Inflammatory macrophage (primary cell): ENCODE measurements around the gene ZNF674.
"Not testable (repeated sequence)": the region's sequence is repeated elsewhere in the genome, so short reads cannot be mapped to it uniquely, and the experiment has no call there.

Source experiments
- DNase-seq, 2 donors: peaks; one replicate each; pipeline ENCODE4 v3.0.0-alpha.2; 2020 to 2022

The ZNF674 gene

GRCh38 chrX:46569621-46570020, 24.4 kb upstream of the ZNF674 start:
- DNase-seq, result no peak

DNA sequence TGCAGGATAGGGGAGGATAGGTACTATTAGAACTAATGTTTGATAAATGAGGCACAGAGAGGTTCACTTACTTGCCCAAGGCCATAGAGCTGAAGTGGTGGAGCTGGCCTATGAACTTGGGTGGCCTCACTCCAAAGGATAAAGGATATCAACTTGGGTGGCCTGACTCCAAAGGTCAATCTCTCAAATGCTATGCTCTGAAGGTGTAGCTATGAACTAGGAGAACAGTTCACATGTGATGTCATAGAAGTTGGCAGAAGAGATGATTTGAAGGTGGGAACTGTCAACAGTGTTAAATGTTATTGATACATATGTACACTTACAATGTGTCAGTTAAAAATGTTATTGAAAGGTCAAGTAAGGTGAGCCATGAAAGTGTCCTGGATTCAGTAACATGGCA, 22.2 kb upstream of the ZNF674 start:
- no peak for DNase-seq

- DNase-seq, result peak in 1 of 2 donors; percentile 21
These were observed 16.8 kb upstream of the ZNF674 start for GRCh38 chrX:46561824-46562657.

GRCh38 chrX:46559062-46559461, 13.8 kb upstream of the ZNF674 start:
- no peak for DNase-seq

- DNase-seq, result peak; percentile 7 to 67
These were observed 9.7 kb upstream of the ZNF674 start for GRCh38 chrX:46554942-46555341.

DNA sequence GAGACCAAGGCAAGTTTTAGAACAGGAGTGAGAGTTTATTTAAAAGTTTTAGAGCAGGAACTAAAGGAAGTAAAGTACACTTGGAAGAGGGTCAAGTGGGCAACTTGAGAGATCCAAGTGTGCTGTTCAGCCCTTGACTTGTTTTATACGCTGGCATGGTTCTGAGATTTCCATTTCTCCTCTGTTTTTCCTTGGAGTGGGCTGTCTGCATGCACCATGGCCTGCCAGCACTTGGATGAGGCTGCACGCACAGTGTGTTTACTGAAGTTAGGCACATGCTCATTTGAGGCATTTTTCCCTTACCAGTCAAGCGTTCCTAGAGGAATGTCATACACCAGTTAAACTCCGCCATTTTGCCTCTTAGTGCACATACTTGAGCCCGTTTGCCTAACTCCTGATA, 8.7 kb upstream of the ZNF674 start:
- no peak for DNase-seq

DNA sequence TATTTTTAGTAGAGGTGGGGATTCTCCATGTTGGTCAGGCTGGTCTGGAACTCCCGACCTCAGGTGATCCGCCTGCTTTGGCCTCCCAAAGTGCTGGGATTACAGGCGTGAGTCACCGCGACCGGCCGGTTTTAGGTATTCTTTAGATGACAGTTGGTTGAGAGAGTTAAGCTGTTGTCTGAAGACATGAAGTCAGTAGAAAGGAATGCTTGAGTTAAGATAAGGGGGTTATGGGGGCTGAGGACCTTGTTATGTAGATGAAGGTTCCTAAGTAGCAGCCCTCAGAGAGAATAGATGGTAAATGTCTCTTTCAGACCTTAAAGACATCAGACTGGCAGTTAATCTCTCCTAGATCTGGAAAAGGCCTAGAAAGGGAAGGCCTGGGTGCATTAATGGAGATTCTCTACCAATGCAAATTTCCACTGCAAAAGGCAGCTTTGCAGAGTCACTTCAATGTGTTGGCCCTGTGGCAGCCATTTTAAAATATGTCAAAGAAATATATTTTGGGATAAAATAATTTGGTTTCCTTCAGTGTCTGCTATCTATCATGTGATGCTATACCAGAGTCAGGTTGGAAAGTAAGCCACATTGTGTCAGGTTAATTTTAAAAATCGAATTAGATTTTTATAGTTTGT, 6.4 kb upstream of the ZNF674 start:
- DNase-seq, result no peak

GRCh38 chrX:46549914-46550313, 4.7 kb upstream of the ZNF674 start:
- no peak for DNase-seq

DNA sequence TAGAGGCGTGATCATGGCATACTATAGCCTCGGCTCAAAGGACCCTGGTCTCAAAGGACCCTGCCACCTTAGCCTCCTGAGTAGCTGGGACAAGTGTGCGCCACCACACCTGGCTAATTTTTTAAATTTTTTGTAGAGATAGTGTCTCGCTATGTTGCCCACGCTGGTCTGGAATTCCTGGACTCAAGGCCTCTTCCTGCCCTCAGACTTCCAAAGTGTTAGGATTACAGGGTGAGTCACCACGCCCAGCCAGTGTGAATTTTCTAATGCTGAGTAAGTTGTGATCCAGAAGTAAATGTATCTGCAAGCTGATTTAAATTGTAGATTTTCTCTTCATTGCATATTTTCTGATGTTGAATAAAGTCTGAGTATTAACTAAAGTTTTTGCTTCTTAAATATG, 2.6 kb upstream of the ZNF674 start:
- no peak for DNase-seq

GRCh38 chrX:46544527-46544926, 694 bp downstream of the ZNF674 start:
- DNase-seq, result not testable (repeated sequence)

GRCh38 chrX:46543441-46543840, 1.8 kb downstream of the ZNF674 start:
- peak in 1 of 2 donors; percentile 3 for DNase-seq

- DNase-seq, result no peak
These were observed 13.8 kb downstream of the ZNF674 start for GRCh38 chrX:46531442-46531841.

DNA sequence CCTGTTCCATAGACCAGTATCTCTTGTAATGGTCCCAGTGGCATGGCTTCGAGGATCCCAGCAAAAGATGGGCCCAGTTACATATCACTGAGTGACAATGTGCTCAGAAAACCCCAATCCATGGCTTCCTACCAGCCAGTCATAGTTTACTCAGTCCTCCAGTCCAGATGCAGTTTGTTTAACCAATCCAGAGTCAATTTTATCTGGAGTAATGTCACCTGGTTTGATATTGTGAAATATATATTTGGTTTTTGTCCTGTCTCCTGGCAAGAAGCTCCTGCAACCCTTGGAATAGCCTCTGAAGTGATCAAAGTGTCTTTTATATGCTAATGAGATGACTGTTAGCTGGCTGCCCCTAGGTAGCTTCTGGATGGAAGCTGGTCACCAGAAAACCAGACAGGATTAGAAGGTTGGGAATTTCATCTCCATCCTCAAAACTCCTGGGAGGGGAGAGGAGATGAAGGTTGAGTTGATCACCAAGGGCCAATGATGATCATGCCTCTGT, 14.8 kb downstream of the ZNF674 start:
- not testable (repeated sequence) for DNase-seq

GRCh38 chrX:46529740-46530403, 15.3 kb downstream of the ZNF674 start:
- DNase-seq, result not testable (repeated sequence)

- DNase-seq, result not testable (repeated sequence)
These were observed 16.6 kb downstream of the ZNF674 start for GRCh38 chrX:46528640-46529039.

- no peak for DNase-seq
These were observed 39.1 kb downstream of the ZNF674 start for GRCh38 chrX:46506076-46506475.

DNA sequence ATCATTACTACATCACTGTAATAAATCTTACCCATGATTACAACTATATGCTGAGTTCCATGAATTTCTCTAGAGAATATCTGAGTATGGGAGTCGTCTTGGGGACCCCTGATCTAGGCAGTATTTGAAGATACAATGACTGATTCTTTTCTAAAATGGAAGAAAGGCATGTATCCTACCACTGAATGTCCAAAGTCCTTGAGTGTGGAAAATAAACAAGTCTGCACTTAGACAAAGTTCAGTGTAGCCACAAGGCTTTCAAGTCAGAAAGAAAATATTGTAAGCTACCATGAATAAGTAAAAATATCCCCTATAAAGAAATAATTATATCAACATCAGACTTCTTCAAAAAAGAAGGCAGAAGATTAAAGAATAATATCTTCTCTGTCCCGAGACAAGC, 42.4 kb downstream of the ZNF674 start:
- DNase-seq, result no peak

GRCh38 chrX:46500054-46500453, 45.2 kb downstream of the ZNF674 start:
- DNase-seq, result no peak

GRCh38 chrX:46488712-46489111, 56.5 kb downstream of the ZNF674 start:
- DNase-seq, result no peak

DNA sequence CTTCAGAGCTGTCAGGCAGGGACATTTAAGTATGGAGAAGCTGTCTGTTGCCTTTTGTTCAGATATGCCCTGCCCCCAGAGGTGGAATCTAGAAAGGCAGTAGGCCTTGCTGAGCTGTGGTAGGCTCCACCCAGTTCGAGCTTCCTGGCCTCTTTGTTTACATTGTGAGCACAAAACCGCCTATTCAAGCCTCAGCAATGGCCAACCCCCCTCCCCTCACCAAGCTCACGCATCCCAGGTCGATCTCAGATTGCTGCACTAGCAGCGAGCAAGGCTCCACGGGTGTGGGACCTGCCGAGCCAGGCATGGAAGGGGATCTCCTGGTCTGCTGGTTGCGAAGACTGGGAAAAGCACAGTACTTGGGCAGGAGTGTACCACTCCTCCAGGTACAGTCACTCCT, 59.3 kb downstream of the ZNF674 start:
- DNase-seq, result no peak

- not testable (repeated sequence) for DNase-seq
These were observed 66.6 kb downstream of the ZNF674 start for GRCh38 chrX:46478634-46479033.

GRCh38 chrX:46477435-46477834, 67.8 kb downstream of the ZNF674 start:
- peak; percentile 23 to 58 for DNase-seq

DNA sequence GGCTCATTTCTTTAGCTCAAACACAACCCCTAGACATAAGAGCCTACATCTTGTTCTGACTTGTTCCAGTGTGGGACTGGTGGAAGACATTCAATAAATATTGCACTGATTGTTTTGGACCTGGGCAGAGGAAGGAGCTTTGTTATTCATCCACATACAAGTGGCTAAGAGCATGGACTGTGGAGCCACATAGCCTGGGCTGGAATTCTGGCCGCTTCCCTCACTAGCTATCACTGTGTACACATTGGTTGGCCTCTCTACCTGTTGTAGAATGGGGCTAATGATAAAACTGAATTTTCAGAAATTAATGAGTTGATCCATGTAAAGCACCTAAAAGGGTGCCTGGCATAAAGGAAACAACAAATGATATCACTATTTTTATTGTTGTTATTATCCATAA, 80.0 kb downstream of the ZNF674 start:
- DNase-seq, result no peak
